Pancreas (tissue), 10 donors: ENCODE measurements around the gene HDDC2. TPM values are rescaled to one million over a fixed set of nuclear protein-coding genes. Genes with fewer than 3 reads are reported as not detected.

Experiments used
- ATAC-seq, 4 donors: fragments of 200-7000 bp; cut with Tn5 transposase; one replicate each; pipeline versions ENCODE4 v1.8.0 to v1.9.1; 2020; ENCODE audit warnings: mild to moderate bottlenecking in 4 of 4, moderate library complexity in 4 of 4
- DNase-seq, 6 donors: peaks; one replicate each; pipeline ENCODE4 v3.0.0-alpha.2; 2020
- FAIRE-seq: peaks from 2 replicates; lab custom pipeline; 2012; peaks lifted over from hg19 to GRCh38; lab: Jason Lieb, UNC
- H3K27ac ChIP-seq, 4 donors: fragments of 200-600 bp; sonication (generic); 1 replicate in 3 of 4; 2 replicates in 1 of 4; pipeline versions ENCODE4 v1.5.0 to v1.8.0; 2020
- H3K27me3 ChIP-seq, 4 donors: fragments of 200-600 bp; one replicate each; pipeline ENCODE4 v1.8.0; 2021
- H3K36me3 ChIP-seq, 3 donors: fragments of 200-600 bp; sonication (generic) in 1 of 3; one replicate each; pipeline versions ENCODE4 v1.5.0 to v1.8.0; 2020 to 2021
- H3K4me1 ChIP-seq, 3 donors: fragments of 200-600 bp; one replicate each; pipeline ENCODE4 v1.8.0; 2021
- H3K4me3 ChIP-seq, 4 donors: fragments of 200-600 bp; sonication (generic) in 2 of 4; one replicate each; pipeline versions ENCODE4 v1.5.0 to v1.8.0; 2020 to 2021
- H3K9me3 ChIP-seq, 4 donors: fragments of 200-600 bp; one replicate each; pipeline ENCODE4 v1.8.0; 2021
- CTCF ChIP-seq, 4 donors: fragments of 200-600 bp; sonication (generic) in 3 of 4; IDR thresholded peaks; one replicate each; pipeline versions ENCODE4 v1.5.0 to v1.8.0; 2021; ENCODE audit warnings: antibody characterized with exemption in 4 of 4
- WGBS, 2 donors: extraction: QIAGEN DNeasy Blood & Tissue Kit; methylation state at CpG; one replicate each; pipeline ENCODE4 v1.1.7; 2013; 5-methylcytosine and 5-hydroxymethylcytosine counted together
- intact Hi-C, 3 donors: fragments of 100-400 bp; cut with DNase I; formaldehyde crosslinking; loops; one replicate each; pipeline versions ENCODE4 v1.11.1 to v1.14.2; 2022
- polyA plus RNA-seq, 2 donors: library from polyadenylated mRNA; stranded (reverse); fragments of 200-250 nt; gene quantifications; one replicate each; pipeline ENCODE4 v1.2.3, GENCODE V29; 2013
- total RNA-seq, 6 donors: library from RNA; stranded (reverse); fragmentation: NEBNext Ultra II Directional in 4 of 6; extraction: Animal tissue kit (Norgen Biotek cat#: 25700) in 4 of 6; gene quantifications; one replicate each; pipeline versions ENCODE4 v1.2.1 to v1.2.4, GENCODE V29; 2021 to 2023
- donor health status: healthy with polysubstance abuse.
- donor health status: DM: no; HTN: no; CAD: no; lungs with moderate emphysema.
- donor health status: DM: no; HTN: no; CAD: no.
- donor health status: control.
- donor health status: control.
- donor health status: Bipolar disorder and iron deficiency.
- donor health status: DM: yes; HTN: yes; CAD: no.
- donor health status: DM: no; HTN: no; CAD: no.
- donor health status: DM: no; HTN: no; CAD: no.
- donor health status: DM: yes; HTN: yes; CAD: no.

The HDDC2 gene
- total and polyA plus RNA-seq, 8 donors: 22.9 to 45.9 (median 30.6) TPM

GRCh38 chr6:125314009-125314581 is 12.3 kb upstream of the HDDC2 start:
- H3K27me3 ChIP-seq: peaks cover 0 to 9% (median 0%) of the 10 kb centered on the region in 4 donors
- ATAC-seq (peak; percentile 83 to 93 (median 92)), DNase-seq (peak in 4 of 6 donors; percentile 34 to 62 (median 38)), FAIRE-seq (peak; percentile 72)
- no peak overlapping the region for H3K4me3 ChIP-seq
- 22 to 24% methylated on average over 10 of the region's 10 CpGs for WGBS, 2 donors
- H3K27ac ChIP-seq: no peak overlapping the region
- H3K36me3 ChIP-seq: no peaks in the 10 kb centered on the region
- no peaks in the 10 kb centered on the region for H3K9me3 ChIP-seq
- TF ChIP-seq CTCF (IDR thresholded peaks at IDR 0.05): peak in 3 of 4 donors; percentile 55 to 59 (median 58)
- intact Hi-C loops: loop anchor here in 1 of 3 donors (5.0 kb wide), 1 partner anchor 453 kb away; no protein-coding TSS in a partner anchor
- no peaks in the 10 kb centered on the region for H3K4me1 ChIP-seq

GRCh38 chr6:125312950-125313349 is 11.2 kb upstream of the HDDC2 start:
- H3K4me1 ChIP-seq: no peaks in the 10 kb centered on the region
- no peaks in the 10 kb centered on the region for H3K36me3 ChIP-seq
- no peak for TF ChIP-seq CTCF (IDR thresholded peaks at IDR 0.05)
- DNase-seq: no peak
- WGBS, 2 donors: 76 to 79% methylated on average over 4 of the region's 4 CpGs
- intact Hi-C loops: loop anchor here in 1 of 3 donors (5.0 kb wide), 1 partner anchor 454 kb away; no protein-coding TSS in a partner anchor
- H3K27ac ChIP-seq: no peak overlapping the region
- peaks cover 0 to 2% (median 0%) of the 10 kb centered on the region in 4 donors for H3K27me3 ChIP-seq
- H3K9me3 ChIP-seq: no peaks in the 10 kb centered on the region
- no peak overlapping the region for H3K4me3 ChIP-seq
- no peak for FAIRE-seq
- no peak for ATAC-seq

- WGBS, 2 donors: 55 to 69% methylated on average over 2 of the region's 2 CpGs
- Histone ChIP-seq H3K4me1 (no peaks in the 10 kb centered on the region), H3K36me3 (no peaks in the 10 kb centered on the region), H3K27me3 (no peaks in the 10 kb centered on the region), H3K27ac (no peak overlapping the region), H3K9me3 (no peaks in the 10 kb centered on the region), H3K4me3 (no peak overlapping the region)
- ATAC-seq (peak in 1 of 4 donors; percentile 8), FAIRE-seq (no peak), DNase-seq (no peak)
- TF ChIP-seq CTCF (IDR thresholded peaks at IDR 0.05): no peak
- intact Hi-C loops: loop anchor here in 1 of 3 donors (5.0 kb wide), 1 partner anchor 455 kb away; no protein-coding TSS in a partner anchor
These were observed 10.7 kb upstream of the HDDC2 start for GRCh38 chr6:125312478-125312877.

- ATAC-seq (peak; percentile 79 to 97 (median 94)), FAIRE-seq (peak; percentile 34), DNase-seq (peak in 2 of 6 donors; percentile 7 to 31)
- intact Hi-C loops: loop anchor here in 1 of 3 donors (5.0 kb wide), 1 partner anchor 456 kb away; no protein-coding TSS in a partner anchor
- no peaks in the 10 kb centered on the region for H3K9me3 ChIP-seq
- H3K4me3 ChIP-seq: no peak overlapping the region
- peak; percentile 65 to 83 (median 81) for TF ChIP-seq CTCF (IDR thresholded peaks at IDR 0.05)
- no peak overlapping the region for H3K27ac ChIP-seq
- WGBS, 2 donors: 37 to 44% methylated on average over 7 of the region's 7 CpGs
- no peaks in the 10 kb centered on the region for H3K27me3 ChIP-seq
- no peaks in the 10 kb centered on the region for H3K4me1 ChIP-seq
- no peaks in the 10 kb centered on the region for H3K36me3 ChIP-seq
These were observed 9.4 kb upstream of the HDDC2 start for GRCh38 chr6:125310994-125311649.
